Peyer's patch (tissue), 4 donors: ENCODE data around the gene CRX.
"Not testable (repeated sequence)": the region's sequence is repeated elsewhere in the genome, so short reads cannot be mapped to it uniquely, and the experiment has no call there.

ENCODE experiments used
- CTCF ChIP-seq, 6 experiments: fragments of 450-650 bp in 4 of 6; fragments of 200-600 bp in 2 of 6; sonication (generic) in 1 of 6; IDR thresholded peaks; one replicate each; pipeline ENCODE4 v1.5.1; 2017 to 2019; ENCODE audit warnings: antibody characterized with exemption in 6 of 6, mild to moderate bottlenecking in 3 of 6, moderate library complexity in 1 of 6
- POLR2A ChIP-seq, 2 donors: fragments of 450-650 bp; IDR thresholded peaks; one replicate each; pipeline ENCODE4 v1.5.1; 2017; ENCODE audit warnings: antibody characterized with exemption in 2 of 2, mild to moderate bottlenecking in 2 of 2, moderate library complexity in 2 of 2

DNA sequence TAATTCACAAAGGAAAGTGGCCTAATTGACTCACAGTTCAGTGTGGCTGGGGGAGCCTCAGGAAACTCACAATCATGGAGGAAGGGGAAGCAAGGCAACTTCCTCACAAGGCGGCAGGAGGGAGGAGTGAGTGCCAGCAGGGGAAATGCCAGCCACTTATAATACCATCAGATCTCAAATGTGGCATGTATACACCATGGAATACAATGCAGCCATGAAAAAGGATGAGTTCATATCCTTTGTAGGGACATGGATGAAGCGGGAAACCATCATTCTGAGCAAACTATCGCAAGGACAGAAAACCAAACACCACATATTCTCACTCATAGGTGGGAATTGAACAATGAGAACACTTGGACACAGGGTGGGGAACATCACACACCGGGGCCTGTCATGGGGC is 57.6 kb downstream of the CRX start:
- not testable (repeated sequence) for TF ChIP-seq POLR2A, CTCF (IDR thresholded peaks at IDR 0.05)
